Measurements from ENCODE around the gene SLC20A1.

GRCh38 chr2:112680666-112681101, 34.9 kb downstream of the SLC20A1 start:
- no peak for TF ChIP-seq CTCF (conservative IDR thresholded peaks at IDR 0.05; ENCODE audit: low read depth, low read length)
- no peak for TF ChIP-seq POLR2A (IDR thresholded peaks at IDR 0.05; ENCODE audit: low read depth, low read length)
- no peak for TF ChIP-seq RAD21 (IDR thresholded peaks at IDR 0.05; ENCODE audit: low read length)
- no peak for TF ChIP-seq ELK1 (IDR thresholded peaks at IDR 0.05; ENCODE audit: borderline replicate concordance, low read depth, low read length)
- no peak for TF ChIP-seq BHLHE40 (IDR thresholded peaks at IDR 0.05; ENCODE audit: low read depth, low read length)
- TF ChIP-seq MAFK (IDR thresholded peaks at IDR 0.05; ENCODE audit: low read depth, low read length): no peak
- no peak for TF ChIP-seq SMC3 (IDR thresholded peaks at IDR 0.05; ENCODE audit: low read depth, low read length)
